Activated naive CD4-positive, alpha-beta T cell treated with anti-CD3 and anti-CD28 coated beads, Interleukin-2, amount 50 U/mL, for 24 hours (primary cell): Measurements from ENCODE around the gene ITGAV.
A peak's percentile ranks its signal among the peaks of the same experiment; 100 is the strongest.

Source experiments
- H3K27ac Mint-ChIP-seq: one replicate; pipeline ENCODE4 v1.8.0; 2021; ENCODE audit warnings: mild to moderate bottlenecking, mixed read lengths
- H3K27me3 Mint-ChIP-seq: one replicate; pipeline ENCODE4 v1.8.0; 2021; ENCODE audit warnings: mixed read lengths
- H3K36me3 Mint-ChIP-seq: one replicate; pipeline ENCODE4 v1.8.0; 2021; ENCODE audit warnings: mixed read lengths
- H3K4me1 Mint-ChIP-seq: one replicate; pipeline ENCODE4 v1.8.0; 2021; ENCODE audit warnings: mixed read lengths
- H3K4me3 Mint-ChIP-seq: one replicate; pipeline ENCODE4 v1.8.0; 2021; ENCODE audit warnings: mild to moderate bottlenecking, mixed read lengths
- H3K9me3 Mint-ChIP-seq: one replicate; pipeline ENCODE4 v1.8.0; 2021; ENCODE audit warnings: mixed read lengths

The ITGAV gene

GRCh38 chr2:186589612-186590349 lies at the start of gene ITGAV:
ITGAV (plus strand) TSS chr2:186590056; CDS start chr2:186590339, 283 bp downstream.
- Mint-ChIP-seq H3K9me3 (no peaks in the 10 kb centered on the region), H3K4me3 (peak within 1 kb of the TSS; percentile 92), H3K36me3 (no peaks in the 10 kb centered on the region), H3K27me3 (no peaks in the 10 kb centered on the region), H3K4me1 (peaks cover 39% of the 10 kb centered on the region), H3K27ac (peak within 1 kb of the TSS; percentile 96)

GRCh38 chr2:186540941-186541340 lies 48.9 kb upstream of the ITGAV start:
- Mint-ChIP-seq H3K9me3 (no peaks in the 10 kb centered on the region), H3K27me3 (peaks cover 7% of the 10 kb centered on the region), H3K4me3 (no peak overlapping the region), H3K36me3 (no peaks in the 10 kb centered on the region), H3K27ac (no peak overlapping the region), H3K4me1 (no peaks in the 10 kb centered on the region)

GRCh38 chr2:186542002-186542401 lies 47.9 kb upstream of the ITGAV start:
- Mint-ChIP-seq H3K4me1 (no peaks in the 10 kb centered on the region), H3K27me3 (peaks cover 7% of the 10 kb centered on the region), H3K9me3 (no peaks in the 10 kb centered on the region), H3K36me3 (no peaks in the 10 kb centered on the region), H3K27ac (no peak overlapping the region), H3K4me3 (no peak overlapping the region)

- H3K27ac Mint-ChIP-seq = no peak overlapping the region
- no peaks in the 10 kb centered on the region for H3K4me1 Mint-ChIP-seq
- H3K9me3 Mint-ChIP-seq = no peaks in the 10 kb centered on the region
- H3K4me3 Mint-ChIP-seq = no peak overlapping the region
- H3K36me3 Mint-ChIP-seq = no peaks in the 10 kb centered on the region
- H3K27me3 Mint-ChIP-seq = peaks cover 4% of the 10 kb centered on the region
Observed at GRCh38 chr2:186543561-186544131, 46.2 kb upstream of the ITGAV start.

GRCh38 chr2:186544255-186544675 lies 45.6 kb upstream of the ITGAV start:
- H3K9me3 Mint-ChIP-seq = no peaks in the 10 kb centered on the region
- no peak overlapping the region for H3K4me3 Mint-ChIP-seq
- no peak overlapping the region for H3K27ac Mint-ChIP-seq
- no peaks in the 10 kb centered on the region for H3K36me3 Mint-ChIP-seq
- H3K4me1 Mint-ChIP-seq = no peaks in the 10 kb centered on the region
- H3K27me3 Mint-ChIP-seq = peaks cover 3% of the 10 kb centered on the region

GRCh38 chr2:186546846-186547245 lies 43.0 kb upstream of the ITGAV start:
- Mint-ChIP-seq H3K9me3 (no peaks in the 10 kb centered on the region), H3K4me1 (no peaks in the 10 kb centered on the region), H3K27ac (no peak overlapping the region)

GRCh38 chr2:186551323-186552050 lies 38.4 kb upstream of the ITGAV start:
- Mint-ChIP-seq H3K27me3 (peaks cover 3% of the 10 kb centered on the region), H3K27ac (no peak overlapping the region), H3K36me3 (no peaks in the 10 kb centered on the region), H3K4me3 (no peak overlapping the region), H3K4me1 (no peaks in the 10 kb centered on the region), H3K9me3 (no peaks in the 10 kb centered on the region)

More at GRCh38 chr2:186546846-186547245, 43.0 kb upstream of the ITGAV start:
- Mint-ChIP-seq H3K27me3 (peaks cover 5% of the 10 kb centered on the region), H3K4me3 (no peak overlapping the region), H3K36me3 (no peaks in the 10 kb centered on the region)

GRCh38 chr2:186554429-186554828 lies 35.4 kb upstream of the ITGAV start:
- Mint-ChIP-seq H3K4me1 (no peaks in the 10 kb centered on the region), H3K27me3 (peaks cover 3% of the 10 kb centered on the region), H3K36me3 (no peaks in the 10 kb centered on the region), H3K27ac (no peak overlapping the region), H3K4me3 (no peak overlapping the region), H3K9me3 (no peaks in the 10 kb centered on the region)

GRCh38 chr2:186554850-186555671 lies 34.8 kb upstream of the ITGAV start:
- no peak overlapping the region for H3K27ac Mint-ChIP-seq
- no peak overlapping the region for H3K4me3 Mint-ChIP-seq

GRCh38 chr2:186558512-186559276 lies 31.2 kb upstream of the ITGAV start:
- H3K27me3 Mint-ChIP-seq = no peaks in the 10 kb centered on the region
- H3K36me3 Mint-ChIP-seq = no peaks in the 10 kb centered on the region
- no peak overlapping the region for H3K27ac Mint-ChIP-seq
- no peaks in the 10 kb centered on the region for H3K4me1 Mint-ChIP-seq
- peaks cover 2% of the 10 kb centered on the region for H3K9me3 Mint-ChIP-seq
- no peak overlapping the region for H3K4me3 Mint-ChIP-seq

More at GRCh38 chr2:186554850-186555671, 34.8 kb upstream of the ITGAV start:
- Mint-ChIP-seq H3K4me1 (no peaks in the 10 kb centered on the region), H3K27me3 (peaks cover 3% of the 10 kb centered on the region), H3K36me3 (no peaks in the 10 kb centered on the region), H3K9me3 (no peaks in the 10 kb centered on the region)

GRCh38 chr2:186559370-186559769 lies 30.5 kb upstream of the ITGAV start:
- H3K4me1 Mint-ChIP-seq = no peaks in the 10 kb centered on the region
- H3K27me3 Mint-ChIP-seq = peaks cover 2% of the 10 kb centered on the region
- H3K4me3 Mint-ChIP-seq = no peak overlapping the region
- peaks cover 6% of the 10 kb centered on the region for H3K9me3 Mint-ChIP-seq
- no peak overlapping the region for H3K27ac Mint-ChIP-seq
- no peaks in the 10 kb centered on the region for H3K36me3 Mint-ChIP-seq

- Mint-ChIP-seq H3K27me3 (peaks cover 2% of the 10 kb centered on the region), H3K36me3 (no peaks in the 10 kb centered on the region), H3K9me3 (peaks cover 6% of the 10 kb centered on the region), H3K4me1 (no peaks in the 10 kb centered on the region), H3K27ac (no peak overlapping the region), H3K4me3 (no peak overlapping the region)
Observed at GRCh38 chr2:186559848-186560247, 30.0 kb upstream of the ITGAV start.

- Mint-ChIP-seq H3K36me3 (no peaks in the 10 kb centered on the region), H3K27me3 (peaks cover 2% of the 10 kb centered on the region), H3K9me3 (peaks cover 6% of the 10 kb centered on the region), H3K27ac (no peak overlapping the region), H3K4me1 (no peaks in the 10 kb centered on the region), H3K4me3 (no peak overlapping the region)
Observed at GRCh38 chr2:186560254-186560653, 29.6 kb upstream of the ITGAV start.

- H3K9me3 Mint-ChIP-seq = peaks cover 6% of the 10 kb centered on the region
- H3K4me3 Mint-ChIP-seq = no peak overlapping the region
- H3K27me3 Mint-ChIP-seq = peaks cover 2% of the 10 kb centered on the region
- H3K36me3 Mint-ChIP-seq = no peaks in the 10 kb centered on the region
- no peak overlapping the region for H3K27ac Mint-ChIP-seq
- no peaks in the 10 kb centered on the region for H3K4me1 Mint-ChIP-seq
Observed at GRCh38 chr2:186561467-186562208, 28.2 kb upstream of the ITGAV start.
